OCI-LY1 (cell line): Measurements from ENCODE around the gene TLR3.

Experiments used
- CTCF ChIP-seq: fragments of 200-600 bp; sonication (generic), shearing (Covaris generic); IDR thresholded peaks from 2 replicates; pipeline ENCODE4 v1.5.1; 2017; ENCODE audit warnings: mild to moderate bottlenecking, antibody characterized with exemption, low read length, moderate library complexity, mixed read lengths
- EZH2 ChIP-seq: fragments of 200-600 bp; sonication (generic), shearing (Covaris generic); IDR thresholded peaks from 2 replicates; pipeline ENCODE4 v1.8.0; 2017; ENCODE audit warnings: borderline replicate concordance, mixed run types, mild to moderate bottlenecking, antibody characterized with exemption, low read length, moderate library complexity, mixed read lengths

GRCh38 chr4:186081202-186081807 lies 12.3 kb downstream of the TLR3 start:
- TF ChIP-seq CTCF, result no peak
- TF ChIP-seq EZH2, result no peak
